NOMO-1 (cell line): ENCODE results near the gene SAMD5.
A peak's percentile ranks its signal among the peaks of the same experiment; 100 is the strongest.
"Not testable (repeated sequence)": the region's sequence is repeated elsewhere in the genome, so short reads cannot be mapped to it uniquely, and the experiment has no call there.

Source experiments
- DNase-seq, 2 experiments: peaks; one replicate each; lab custom pipeline; 2025; ENCODE audit not compliant: unreplicated experiment in 2 of 2; lab: John Stamatoyannopoulos, UW

Gene SAMD5

GRCh38 chr6:147527197-147527596, 18.7 kb downstream of the SAMD5 start:
- DNase-seq, result no peak

GRCh38 chr6:147528511-147529145, 20.1 kb downstream of the SAMD5 start:
- DNase-seq, result no peak

DNA sequence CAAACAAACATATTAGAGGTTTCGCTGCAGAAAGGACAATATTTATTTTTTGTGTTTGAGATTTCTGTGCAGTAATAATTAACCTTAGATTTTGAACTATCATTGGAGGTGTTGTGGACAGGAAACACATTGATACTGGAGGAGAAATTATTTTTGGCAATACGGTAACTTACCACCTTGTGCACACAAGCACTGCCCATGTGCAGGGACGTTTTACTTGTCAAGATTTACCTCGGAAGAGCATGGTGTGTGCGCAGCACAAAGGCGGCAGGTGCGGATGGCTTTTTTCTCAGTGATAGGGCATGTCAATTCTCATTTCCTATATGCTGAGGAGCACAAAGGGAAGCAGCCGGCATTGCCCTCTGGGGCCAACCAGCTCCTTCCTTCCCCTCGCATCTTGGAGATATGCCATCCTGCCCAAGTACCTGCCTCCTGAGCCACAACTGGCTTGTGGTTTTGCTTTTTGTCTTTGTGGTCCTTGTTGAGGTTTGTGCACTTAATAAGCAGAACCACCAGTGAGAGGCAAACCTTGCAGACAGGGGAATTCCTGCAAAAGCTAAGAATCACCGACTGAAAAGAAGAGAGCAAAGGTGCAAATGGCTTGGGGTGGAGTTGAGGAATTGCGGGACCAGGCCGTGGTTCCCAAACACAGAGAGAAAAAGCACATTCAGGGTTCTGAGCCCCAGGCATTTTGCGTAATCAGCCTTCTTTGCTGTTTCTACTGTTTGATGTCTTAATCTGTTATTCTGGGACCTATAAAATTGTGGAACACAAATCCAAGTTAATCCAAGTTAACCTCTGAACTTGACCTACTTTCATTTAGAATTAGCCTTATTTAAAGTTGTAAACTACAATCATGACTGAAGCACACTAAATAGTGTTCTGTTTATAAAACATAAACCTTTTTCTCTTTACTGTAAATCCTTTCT, 21.9 kb downstream of the SAMD5 start:
- peak in 1 of 2 experiments; percentile 8 for DNase-seq

DNA sequence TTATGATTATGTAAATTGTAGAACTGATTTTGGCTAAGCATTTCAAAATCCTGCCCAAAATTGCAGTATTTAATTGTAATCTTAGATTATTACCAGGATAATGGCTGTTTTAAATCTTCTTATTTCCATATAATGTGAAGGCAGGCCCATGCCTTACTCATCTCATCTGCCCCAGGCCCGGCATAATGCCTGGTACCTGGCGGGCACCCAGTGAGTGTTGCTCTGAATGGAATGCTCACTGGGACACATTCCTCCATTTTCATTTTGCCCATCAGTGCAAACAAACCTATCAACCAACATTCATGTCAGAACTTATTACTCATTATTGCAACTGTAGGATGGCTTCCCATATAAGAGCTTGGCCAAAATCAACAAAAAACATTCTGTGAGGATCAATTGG, 22.8 kb downstream of the SAMD5 start:
- no peak for DNase-seq

DNA sequence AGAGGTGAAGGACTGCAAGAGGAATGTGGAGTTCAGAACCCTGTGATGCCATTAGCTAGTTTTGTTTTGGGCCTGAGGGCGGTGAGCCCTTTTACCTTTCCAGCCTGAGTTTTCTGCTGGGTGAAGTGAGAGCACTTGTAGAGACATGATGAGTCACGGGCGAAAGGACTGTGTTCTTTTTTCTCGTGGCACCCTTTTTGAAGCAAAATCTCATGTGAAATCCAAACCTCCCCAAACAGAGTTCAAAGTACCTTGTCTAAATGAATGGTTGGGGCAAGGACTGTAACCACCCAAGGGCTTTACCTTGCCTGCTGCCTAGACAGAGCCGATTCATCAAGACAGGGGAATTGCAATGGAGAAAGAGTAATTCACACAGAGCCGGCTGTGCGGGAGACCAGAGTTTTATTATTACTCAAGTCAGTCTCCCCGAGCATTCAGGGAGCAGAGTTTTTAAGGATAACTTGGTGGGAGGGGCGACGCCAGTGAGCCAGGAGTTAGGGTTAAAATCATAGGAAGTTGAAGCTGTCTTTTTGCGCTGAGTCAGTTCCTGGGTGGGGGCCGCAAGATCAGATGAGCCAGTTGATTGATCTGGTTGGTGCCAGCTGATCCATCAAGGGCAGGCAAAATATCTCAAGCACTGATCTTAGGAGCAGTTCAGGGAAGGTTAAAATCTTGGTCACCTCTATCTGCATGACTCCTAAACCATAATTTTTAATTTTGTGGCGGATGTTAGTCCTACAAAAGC, 25.8 kb downstream of the SAMD5 start:
- DNase-seq, result no peak

DNA sequence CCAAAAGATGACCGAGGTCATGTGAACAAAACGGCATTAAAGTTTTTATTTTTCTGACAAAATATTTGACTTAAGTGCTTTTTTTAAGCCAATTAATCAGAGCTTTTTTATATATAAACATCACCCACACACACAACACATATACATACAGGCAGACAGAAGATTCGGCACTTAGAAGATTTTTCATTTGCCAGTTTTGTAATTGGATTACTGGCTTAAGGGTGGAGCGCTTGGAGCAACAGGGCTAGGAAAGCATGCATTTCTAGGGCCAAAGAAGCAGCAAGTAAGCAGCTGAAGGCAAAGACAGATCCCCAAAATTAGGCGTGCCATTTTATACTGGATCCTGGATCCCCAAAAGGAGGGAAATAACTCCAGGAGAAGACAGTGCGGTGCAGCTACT, 30.3 kb downstream of the SAMD5 start:
- no peak for DNase-seq

GRCh38 chr6:147540075-147540474, 31.6 kb downstream of the SAMD5 start:
- no peak for DNase-seq

- not testable (repeated sequence) for DNase-seq
These were observed 33.9 kb downstream of the SAMD5 start for GRCh38 chr6:147542436-147542835.

- DNase-seq, result no peak
These were observed 35.9 kb downstream of the SAMD5 start for GRCh38 chr6:147544420-147544819.

DNA sequence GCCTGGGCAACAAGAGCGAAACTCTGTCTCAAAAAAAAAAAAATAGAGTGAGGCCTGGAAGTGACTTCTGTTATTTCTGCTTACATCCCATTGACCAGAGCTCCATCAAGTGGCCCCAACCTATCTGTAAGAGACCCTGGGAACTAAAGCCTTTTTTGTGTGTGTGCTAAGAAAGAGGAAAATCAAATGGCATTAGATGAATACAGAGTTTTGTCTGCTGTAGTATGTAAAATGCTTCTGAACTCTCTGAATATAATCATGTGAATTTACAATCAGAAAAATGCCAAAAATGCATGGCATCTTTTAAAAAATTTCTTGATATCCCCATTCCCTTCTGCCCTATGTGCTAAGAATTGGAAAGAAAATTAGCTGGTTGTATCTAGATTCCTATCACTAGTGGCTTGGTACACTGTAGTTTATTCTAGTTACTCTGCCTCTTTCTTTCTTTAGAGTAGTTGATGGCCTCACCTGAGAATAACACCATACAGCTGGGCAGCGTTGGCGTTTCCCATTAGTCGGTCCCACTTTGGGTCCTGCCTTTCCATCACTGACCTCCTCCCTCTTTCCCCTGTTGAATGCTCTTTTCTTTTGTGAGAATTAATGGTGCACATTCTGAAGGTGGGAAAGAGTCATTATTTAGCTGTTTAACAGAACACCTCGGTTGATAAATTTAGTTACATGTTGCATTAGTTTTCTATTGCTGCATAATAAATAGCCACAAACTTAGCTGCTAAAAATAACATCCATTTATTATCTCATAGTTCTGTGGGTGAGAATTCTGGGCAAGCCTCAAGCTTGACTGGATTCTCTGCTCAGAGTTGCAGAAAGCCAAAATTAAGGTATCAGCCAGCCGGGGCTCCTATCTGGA, 38.2 kb downstream of the SAMD5 start:
- no peak for DNase-seq

DNA sequence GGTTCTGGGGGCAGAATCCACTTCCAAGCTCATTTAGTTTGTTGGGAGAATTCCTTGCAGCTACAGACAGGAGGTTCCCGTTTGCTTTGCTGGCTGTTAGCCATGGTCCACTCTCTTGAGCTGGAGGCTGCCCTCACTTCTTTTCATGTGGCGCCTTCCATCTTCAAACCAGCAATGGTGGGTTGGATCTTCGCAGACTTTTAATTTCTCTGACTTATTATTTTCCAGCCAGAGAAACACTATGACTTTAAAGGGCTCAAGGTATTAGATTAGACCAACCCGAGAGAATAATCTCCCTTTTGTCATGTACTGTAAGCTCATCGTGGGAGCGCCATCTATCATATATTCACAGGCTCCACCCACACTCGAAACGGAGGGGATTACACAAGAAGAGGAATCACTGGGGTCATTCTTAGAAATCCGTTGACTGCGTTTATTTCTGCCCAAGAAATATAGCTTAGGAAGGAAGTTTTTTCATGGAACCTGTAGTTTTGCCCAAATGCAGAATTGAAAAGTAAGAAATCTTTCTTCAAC, 38.9 kb downstream of the SAMD5 start:
- DNase-seq, result no peak

DNA sequence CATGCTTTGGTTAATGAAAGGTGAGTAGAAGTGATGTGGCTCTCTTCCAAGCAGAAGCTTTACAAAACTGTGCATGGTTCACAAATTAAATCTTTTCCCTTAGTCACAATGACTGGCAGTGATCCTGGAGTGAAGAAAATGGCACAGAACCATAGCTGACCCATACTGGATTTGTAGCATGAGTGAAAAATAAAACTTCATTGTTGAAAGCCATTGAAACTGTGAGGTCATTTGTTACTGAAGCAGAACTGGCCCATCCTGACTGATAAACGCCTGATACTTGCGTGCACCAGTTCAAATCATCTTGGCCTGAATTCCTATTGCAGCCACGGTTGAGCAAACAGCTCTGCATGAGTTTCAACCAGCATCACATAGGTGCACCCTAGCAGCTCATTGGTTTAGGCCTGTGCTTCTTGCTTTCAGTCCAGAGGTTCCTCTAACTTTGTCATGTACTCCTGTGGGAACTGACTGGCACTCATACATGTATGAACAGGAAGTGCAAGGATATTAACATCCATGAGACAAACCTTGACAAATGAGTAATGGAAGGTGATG, 40.5 kb downstream of the SAMD5 start:
- DNase-seq, result no peak

DNA sequence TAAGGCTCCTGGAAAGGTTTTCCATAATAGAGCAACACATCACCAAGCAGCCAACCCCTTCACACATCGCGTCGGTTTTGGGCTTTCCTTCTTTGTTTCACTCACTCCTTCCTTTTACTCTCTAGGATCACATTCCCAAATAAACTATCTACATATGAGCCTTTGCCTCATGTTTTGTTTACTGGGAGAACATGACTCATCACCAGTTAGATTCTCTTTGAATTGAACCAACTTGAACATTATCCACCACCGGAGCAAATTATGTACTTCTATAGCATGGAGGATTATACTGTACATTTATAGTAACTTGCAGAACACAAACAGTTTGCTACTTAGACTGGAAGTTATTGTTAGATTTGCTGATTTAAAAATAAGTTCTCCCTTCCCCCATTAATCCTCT, 41.0 kb downstream of the SAMD5 start:
- DNase-seq, result no peak

- DNase-seq, result no peak
These were observed 43.5 kb downstream of the SAMD5 start for GRCh38 chr6:147551976-147552375.

- DNase-seq, result no peak
These were observed 44.6 kb downstream of the SAMD5 start for GRCh38 chr6:147553099-147553498.

DNA sequence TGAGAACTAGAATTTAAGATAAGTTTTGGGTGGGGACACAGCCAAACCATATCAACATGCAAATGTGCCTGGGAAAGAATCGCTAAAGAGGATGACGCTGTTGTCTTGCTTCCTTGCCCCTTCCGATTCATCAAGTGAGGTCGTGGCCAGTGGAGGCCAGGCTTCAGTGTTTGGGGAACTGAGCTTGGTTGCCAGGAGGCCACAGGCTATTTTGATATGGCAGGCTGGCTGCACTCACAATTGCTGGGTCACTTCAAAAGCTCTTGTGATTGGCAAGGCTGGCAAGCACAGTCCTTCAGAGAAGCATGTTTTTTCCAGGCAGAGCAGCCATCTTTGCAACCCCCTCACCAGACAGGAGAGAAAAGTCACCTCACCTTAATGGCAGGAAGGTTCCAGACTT, 45.8 kb downstream of the SAMD5 start:
- no peak for DNase-seq

DNA sequence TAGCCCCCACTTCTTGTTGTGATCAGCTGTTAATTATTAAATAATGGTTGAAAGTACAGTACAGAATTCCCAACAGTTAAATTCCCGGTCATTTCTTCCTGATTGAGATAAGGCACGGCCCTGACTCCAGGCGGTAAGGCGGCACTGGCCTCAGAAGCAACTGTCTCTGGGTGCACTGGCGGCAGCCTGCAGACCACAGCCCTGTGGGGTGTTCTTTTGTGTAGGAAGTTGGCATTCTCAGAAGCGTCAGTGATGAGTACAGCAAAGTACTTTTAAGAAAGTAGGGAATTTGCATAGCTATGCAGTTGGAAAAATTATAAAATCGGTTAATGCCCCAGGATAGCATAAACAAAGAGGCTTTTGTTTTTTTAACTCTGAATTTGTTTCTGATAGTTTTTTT, 50.5 kb downstream of the SAMD5 start:
- no peak for DNase-seq

- no peak for DNase-seq
These were observed 52.2 kb downstream of the SAMD5 start for GRCh38 chr6:147560670-147561069.

- DNase-seq, result no peak
These were observed 53.2 kb downstream of the SAMD5 start for GRCh38 chr6:147561726-147562125.

DNA sequence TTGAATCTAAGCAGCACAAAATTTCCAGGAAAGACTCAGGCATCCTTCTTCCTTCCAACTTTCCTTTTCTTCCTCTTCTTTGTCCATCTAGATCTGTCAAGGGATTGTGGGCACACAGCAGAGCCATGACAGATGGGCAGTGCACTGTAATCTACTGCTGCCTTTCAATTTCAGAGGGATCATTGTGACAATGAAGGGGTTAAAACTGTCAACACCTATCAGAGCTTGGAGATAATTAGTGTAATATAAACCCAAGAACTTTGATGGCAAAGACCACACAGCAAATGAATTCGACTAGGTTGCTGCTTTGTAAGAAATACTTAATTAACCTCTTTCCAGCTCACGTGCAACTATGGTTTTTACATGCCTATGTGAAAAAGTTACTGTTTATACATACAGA, 55.0 kb downstream of the SAMD5 start:
- DNase-seq, result no peak
